Omental fat pad (tissue), 4 donors: ENCODE measurements around the gene SUSD2. TPM values are rescaled to one million over a fixed set of nuclear protein-coding genes. Genes with fewer than 3 reads are reported as not detected.
A peak's percentile ranks its signal among the peaks of the same experiment; 100 is the strongest.
"Not testable (repeated sequence)": the region's sequence is repeated elsewhere in the genome, so short reads cannot be mapped to it uniquely, and the experiment has no call there.

ENCODE experiments used
- ATAC-seq: fragments of 150-250 bp; one replicate; pipeline ENCODE4 v1.9.1; 2016; ENCODE audit warnings: mild to moderate bottlenecking, moderate library complexity; ENCODE audit not compliant: low FRiP score
- DNase-seq: peaks from one replicate; pipeline ENCODE4 v3.0.0-alpha.2; 2019; ENCODE audit warnings: low spot score
- total RNA-seq, 4 donors: library from RNA; depleted of rRNA; stranded (reverse); fragments of >200 nt; gene quantifications; one replicate each; pipeline ENCODE4 v1.1.0, GENCODE V29; 2016
- TF ChIP-seq, protein P1 (sequence below), 3 donors: fragments of 450-650 bp; IDR thresholded peaks; one replicate each; pipeline ENCODE4 v1.5.1; 2016 to 2017; ENCODE audit warnings: antibody characterized with exemption in 3 of 3, mild to moderate bottlenecking in 3 of 3, moderate library complexity in 2 of 3

Gene SUSD2
- total RNA-seq, 4 donors from 2014 or later: 2.3 to 8.0 (median 4.7) TPM

DNA sequence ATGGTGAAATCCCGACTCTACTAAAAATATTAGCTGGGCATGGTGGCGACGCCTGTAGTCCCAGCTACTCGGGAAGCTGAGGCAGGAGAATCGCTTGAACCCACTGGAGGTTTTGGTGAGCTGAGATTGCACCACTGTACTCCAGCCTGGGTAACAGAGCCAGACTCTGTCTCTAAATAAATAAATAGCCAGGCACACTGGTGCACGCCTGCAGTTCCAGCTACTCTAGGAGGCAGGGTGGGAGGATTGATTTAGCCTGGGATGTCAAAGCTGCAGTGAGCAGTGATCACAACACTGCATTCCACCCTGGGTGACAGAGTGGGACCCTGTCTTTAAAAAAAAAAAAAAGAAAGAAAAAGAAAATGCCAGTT, 17.4 kb downstream of the SUSD2 start:
- ATAC-seq: no peak
- DNase-seq: no peak
- TF ChIP-seq, protein P1, sequence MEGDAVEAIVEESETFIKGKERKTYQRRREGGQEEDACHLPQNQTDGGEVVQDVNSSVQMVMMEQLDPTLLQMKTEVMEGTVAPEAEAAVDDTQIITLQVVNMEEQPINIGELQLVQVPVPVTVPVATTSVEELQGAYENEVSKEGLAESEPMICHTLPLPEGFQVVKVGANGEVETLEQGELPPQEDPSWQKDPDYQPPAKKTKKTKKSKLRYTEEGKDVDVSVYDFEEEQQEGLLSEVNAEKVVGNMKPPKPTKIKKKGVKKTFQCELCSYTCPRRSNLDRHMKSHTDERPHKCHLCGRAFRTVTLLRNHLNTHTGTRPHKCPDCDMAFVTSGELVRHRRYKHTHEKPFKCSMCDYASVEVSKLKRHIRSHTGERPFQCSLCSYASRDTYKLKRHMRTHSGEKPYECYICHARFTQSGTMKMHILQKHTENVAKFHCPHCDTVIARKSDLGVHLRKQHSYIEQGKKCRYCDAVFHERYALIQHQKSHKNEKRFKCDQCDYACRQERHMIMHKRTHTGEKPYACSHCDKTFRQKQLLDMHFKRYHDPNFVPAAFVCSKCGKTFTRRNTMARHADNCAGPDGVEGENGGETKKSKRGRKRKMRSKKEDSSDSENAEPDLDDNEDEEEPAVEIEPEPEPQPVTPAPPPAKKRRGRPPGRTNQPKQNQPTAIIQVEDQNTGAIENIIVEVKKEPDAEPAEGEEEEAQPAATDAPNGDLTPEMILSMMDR (IDR thresholded peaks at IDR 0.05): no peak

DNA sequence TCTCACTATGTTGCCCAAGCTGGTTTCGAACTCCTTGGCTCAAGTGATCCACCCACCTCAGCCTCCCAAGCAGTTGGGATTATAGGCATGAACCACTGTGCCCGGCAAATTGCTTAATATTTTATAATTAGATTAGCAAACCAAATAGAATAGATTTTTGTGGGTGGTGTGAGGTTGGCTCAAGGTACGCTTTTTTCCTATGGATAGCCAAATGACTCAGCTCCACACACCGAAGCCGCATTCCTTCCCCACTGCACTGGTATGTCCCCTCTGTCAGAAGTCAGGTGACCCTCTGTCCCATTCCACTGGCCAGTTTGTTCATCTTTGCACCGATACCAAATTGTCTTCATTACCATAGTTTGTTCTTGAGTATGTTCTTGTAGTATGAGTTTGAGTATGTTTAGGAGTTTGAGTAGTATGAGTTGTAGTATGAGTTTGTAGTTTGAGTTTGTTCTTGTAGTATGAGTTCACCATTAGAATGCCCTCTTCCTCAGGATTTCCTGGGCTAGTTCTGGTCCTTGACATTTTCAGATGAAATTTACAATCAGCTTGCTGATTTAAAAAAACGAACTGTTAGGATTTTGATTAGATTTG, 19.4 kb downstream of the SUSD2 start:
- TF ChIP-seq, protein P1 (IDR thresholded peaks at IDR 0.05): no peak

DNA sequence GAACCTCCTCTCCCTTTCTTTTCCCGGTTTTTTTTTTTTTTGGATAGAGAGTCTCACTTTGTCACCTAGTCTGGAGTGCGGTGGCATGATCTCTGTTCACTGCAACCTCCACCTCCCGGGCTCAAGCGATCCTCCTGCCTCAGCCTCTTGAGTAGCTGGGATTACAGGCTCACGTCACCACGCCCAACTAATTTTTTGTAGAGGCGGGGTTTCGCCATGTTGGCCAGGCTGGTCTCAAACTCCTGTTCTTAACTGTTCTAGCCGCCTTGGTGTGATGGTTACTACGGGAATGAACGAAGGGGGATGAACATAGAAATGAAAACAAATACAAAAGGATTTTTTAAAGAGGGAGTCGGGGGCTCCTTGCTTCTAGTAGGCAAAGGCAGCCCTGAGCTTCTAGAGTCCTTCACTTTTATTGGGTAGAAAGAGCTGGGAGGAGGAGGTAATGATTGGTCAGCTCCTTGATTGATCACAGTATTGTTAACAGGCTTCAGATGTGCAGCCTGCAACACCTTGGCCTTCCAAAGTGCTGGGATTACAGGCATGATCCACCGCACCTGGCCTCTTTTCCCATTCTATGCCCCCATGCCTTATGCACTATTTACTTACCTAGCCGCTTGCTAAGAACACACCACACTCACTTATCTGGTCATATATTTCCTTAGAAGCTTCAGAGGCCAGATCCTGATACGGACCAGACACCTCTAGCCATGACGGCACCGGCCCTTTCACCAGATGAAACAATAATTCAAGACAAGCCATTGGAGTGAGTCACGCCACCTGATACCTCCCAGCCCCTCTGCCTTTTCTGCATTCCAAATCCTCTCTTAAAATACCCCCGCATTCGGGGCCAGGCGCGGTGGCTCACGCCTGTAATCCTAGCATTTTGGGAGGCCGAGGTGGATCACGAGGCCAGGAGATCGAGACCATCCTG, 20.7 kb downstream of the SUSD2 start:
- TF ChIP-seq, protein P1 (IDR thresholded peaks at IDR 0.05): no peak
- ATAC-seq: no peak

More for the DNA sequence above, 19.4 kb downstream of the SUSD2 start:
- ATAC-seq: no peak
- DNase-seq: no peak

DNA sequence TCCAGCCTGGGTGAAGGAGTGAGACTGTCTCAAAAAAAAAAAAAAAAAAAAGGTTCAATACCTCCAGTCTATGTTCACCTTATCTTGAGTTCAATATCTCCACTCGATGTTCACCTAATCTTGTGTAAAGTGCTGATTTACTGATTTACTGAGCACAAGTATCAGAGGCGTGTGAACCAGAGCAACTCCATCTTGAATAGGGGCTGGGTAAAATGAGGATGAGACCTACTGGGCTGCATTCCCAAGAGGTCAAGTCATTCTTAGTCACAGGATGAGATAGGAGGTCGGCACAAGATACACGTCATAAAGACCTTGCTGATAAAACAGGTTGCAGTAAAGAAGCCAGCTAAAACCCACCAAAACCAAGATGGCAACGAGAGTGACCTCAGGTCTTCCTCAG, 22.6 kb downstream of the SUSD2 start:
- ATAC-seq, DNase-seq: not testable (repeated sequence)

More for the DNA sequence above, 20.7 kb downstream of the SUSD2 start:
- DNase-seq: no peak

DNA sequence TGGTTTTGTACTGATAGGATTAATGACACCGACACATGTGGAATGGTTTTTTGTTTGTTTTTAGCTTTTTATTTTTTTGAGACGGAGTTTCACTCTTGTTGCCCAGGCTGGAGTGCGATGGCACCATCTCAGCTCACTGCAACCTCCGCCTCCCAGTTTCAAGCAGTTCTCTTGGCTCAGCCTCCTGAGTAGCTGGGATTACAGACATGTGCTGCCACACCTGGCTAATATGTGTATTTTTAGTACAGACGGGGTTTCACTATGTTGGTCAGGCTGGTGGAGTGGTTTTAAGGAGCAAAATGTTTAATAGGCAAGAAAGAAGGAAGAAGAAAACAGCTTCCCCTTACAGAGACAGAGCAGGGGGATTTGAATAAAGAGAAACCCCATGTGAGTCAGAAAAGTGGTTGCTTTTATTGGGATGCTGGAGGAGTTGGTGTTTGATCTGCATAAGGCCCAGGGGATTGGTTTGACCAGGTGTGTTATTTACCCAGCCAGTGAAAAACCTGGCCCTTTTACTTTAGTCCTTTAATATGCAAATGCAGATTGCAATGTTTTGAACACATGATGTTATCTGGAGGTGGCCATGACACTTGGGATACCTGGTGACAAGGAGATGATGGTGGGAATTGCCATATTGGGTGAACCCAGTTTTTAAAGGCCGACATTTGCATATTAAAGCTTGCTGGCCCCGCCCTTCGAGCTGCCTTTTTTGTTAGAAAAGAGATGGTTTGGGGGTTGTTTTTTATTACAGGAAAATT, 24.3 kb downstream of the SUSD2 start:
- DNase-seq (no peak), ATAC-seq (no peak)
- TF ChIP-seq, protein P1 (IDR thresholded peaks at IDR 0.05): no peak

DNA sequence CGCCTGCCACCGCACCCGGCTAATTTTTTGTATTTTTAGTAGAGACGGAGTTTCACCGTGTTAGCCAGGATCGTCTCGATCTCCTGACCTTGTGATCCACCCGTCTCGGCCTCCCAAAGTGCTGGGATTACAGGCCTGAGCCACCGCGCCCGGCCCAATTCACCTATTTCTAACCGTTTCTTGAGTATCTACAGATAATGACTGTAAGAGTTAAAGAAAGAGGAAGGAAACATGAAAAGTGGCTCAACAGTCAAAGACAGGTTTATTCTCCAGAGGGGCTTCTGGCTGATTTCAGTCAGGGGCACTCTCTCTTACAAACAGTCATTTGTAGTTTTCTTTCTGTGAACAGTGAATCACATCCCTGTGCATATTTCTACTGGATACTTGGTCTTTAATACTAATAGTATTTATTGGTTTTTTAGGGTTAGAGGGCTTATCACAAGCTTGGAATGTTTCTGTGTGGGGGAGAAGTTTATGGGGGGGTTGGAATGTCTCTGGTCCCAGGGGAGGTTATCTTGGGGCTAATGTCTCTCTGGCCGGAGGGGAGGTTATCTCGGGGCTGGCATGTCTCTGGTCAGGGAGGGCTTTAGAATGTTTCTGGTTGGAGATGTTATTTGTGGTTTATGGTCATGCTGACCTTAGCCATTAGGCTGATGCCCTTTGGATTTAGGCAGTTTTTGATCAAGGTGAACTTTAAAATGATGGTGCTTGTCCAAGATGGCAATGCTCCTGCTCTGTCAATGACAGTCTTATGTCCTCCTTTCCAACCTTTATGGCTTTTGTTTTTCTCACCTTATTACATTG, 25.4 kb downstream of the SUSD2 start:
- peak; percentile 15 for ATAC-seq

DNA sequence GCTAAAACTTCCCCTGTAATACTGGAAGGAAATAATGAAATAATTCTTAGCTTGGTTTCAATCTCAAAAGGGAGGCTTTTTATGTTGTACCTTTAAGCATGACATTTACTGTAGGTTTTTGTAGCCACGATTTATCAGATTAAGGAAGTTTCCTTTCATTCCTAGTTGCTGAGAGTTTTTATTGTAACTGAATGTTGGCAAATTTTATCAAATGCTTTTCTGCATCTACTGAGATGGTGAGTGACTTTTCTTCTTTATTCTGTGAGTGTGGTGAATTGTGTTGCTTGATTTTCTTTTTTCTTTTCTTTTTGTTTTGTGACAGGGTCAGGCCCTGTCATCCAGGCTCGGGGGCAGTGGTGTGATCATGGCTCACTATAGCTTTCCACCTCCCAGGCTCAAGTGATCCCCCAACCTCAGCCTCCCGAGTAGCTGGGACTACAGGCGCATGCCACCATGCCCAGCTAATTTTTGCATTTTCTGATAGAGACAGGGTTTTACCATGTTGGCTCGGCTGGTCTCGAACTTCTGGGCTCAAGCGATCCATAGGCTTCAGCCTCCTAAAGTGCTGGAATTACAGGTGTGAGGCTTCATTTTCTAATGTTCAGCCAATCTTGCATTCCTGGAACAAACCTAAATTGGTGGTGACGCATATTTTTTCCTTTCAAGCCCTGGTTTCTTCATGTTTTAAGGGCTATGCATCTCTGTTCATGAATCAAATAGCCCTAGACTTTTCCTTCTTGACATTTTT, 26.2 kb downstream of the SUSD2 start:
- TF ChIP-seq, protein P1 (IDR thresholded peaks at IDR 0.05): no peak
- DNase-seq: no peak
- peak; percentile 86 for ATAC-seq

More for the DNA sequence above, 25.4 kb downstream of the SUSD2 start:
- not testable (repeated sequence) for DNase-seq
